GM06990 (cell line): Measurements from ENCODE around the gene PRR5L.

Experiments used
- DNase-seq: peaks from one replicate; pipeline ENCODE4 v3.0.0-alpha.2; 2011; ENCODE audit not compliant: insufficient read length; ENCODE audit errors: extremely low read depth
- H3K27me3 ChIP-seq: replicated peaks from 2 replicates; pipeline ENCODE4 v1.6.0; 2011; ENCODE audit warnings: low read length; ENCODE audit not compliant: control insufficient read depth, insufficient read depth
- H3K36me3 ChIP-seq: 2 replicates; pipeline ENCODE4 v1.5.1; 2011; ENCODE audit warnings: low read length; ENCODE audit not compliant: control insufficient read depth, insufficient read depth
- H3K4me3 ChIP-seq: replicated peaks from 2 replicates; pipeline ENCODE4 v1.5.1; 2011; ENCODE audit warnings: low read depth, mild to moderate bottlenecking, control low read depth, low read length
- CTCF ChIP-seq: IDR thresholded peaks from 2 replicates; pipeline ENCODE4 v1.5.1; 2011; ENCODE audit warnings: low read length, control low read depth, mild to moderate bottlenecking, inconsistent platforms; ENCODE audit not compliant: insufficient read depth, poor library complexity, severe bottlenecking

Gene PRR5L

GRCh38 chr11:36395978-36396736, 100.1 kb downstream of the PRR5L start:
- no peaks in the 10 kb centered on the region for H3K36me3 ChIP-seq
- H3K27me3 ChIP-seq = no peaks in the 10 kb centered on the region
- TF ChIP-seq CTCF = no peak
- DNase-seq = no peak
- no peak overlapping the region for H3K4me3 ChIP-seq

- Histone ChIP-seq H3K36me3 (no peaks in the 10 kb centered on the region), H3K4me3 (no peak overlapping the region), H3K27me3 (no peaks in the 10 kb centered on the region)
- DNase-seq = no peak
- TF ChIP-seq CTCF = no peak
Observed at GRCh38 chr11:36398231-36398953, 102.3 kb downstream of the PRR5L start.

- no peak for TF ChIP-seq CTCF
- no peaks in the 10 kb centered on the region for H3K36me3 ChIP-seq
- no peaks in the 10 kb centered on the region for H3K27me3 ChIP-seq
- H3K4me3 ChIP-seq = no peak overlapping the region
- DNase-seq = no peak
Observed at GRCh38 chr11:36399236-36399635, 103.1 kb downstream of the PRR5L start.

GRCh38 chr11:36399745-36400144, 103.7 kb downstream of the PRR5L start:
- Histone ChIP-seq H3K4me3 (no peak overlapping the region), H3K27me3 (no peaks in the 10 kb centered on the region), H3K36me3 (no peaks in the 10 kb centered on the region)
- no peak for TF ChIP-seq CTCF
- DNase-seq = no peak

GRCh38 chr11:36400766-36401455, 104.8 kb downstream of the PRR5L start:
- DNase-seq = no peak
- Histone ChIP-seq H3K36me3 (no peaks in the 10 kb centered on the region), H3K27me3 (no peaks in the 10 kb centered on the region), H3K4me3 (no peak overlapping the region)
- no peak for TF ChIP-seq CTCF
